AG09309 (cell line): Measurements from ENCODE around the gene SLC35F5.
"Not testable (repeated sequence)": the region's sequence is repeated elsewhere in the genome, so short reads cannot be mapped to it uniquely, and the experiment has no call there.

Experiments
- DNase-seq: peaks from one replicate; pipeline ENCODE4 v3.0.0-alpha.2; 2010; ENCODE audit warnings: low read depth
- H3K4me3 ChIP-seq: 2 replicates; pipeline ENCODE4 v1.5.1; 2011; ENCODE audit warnings: mild to moderate bottlenecking, low read depth, low read length, moderate library complexity; ENCODE audit not compliant: control insufficient read depth
- CTCF ChIP-seq: IDR thresholded peaks from 2 replicates; pipeline ENCODE4 v1.5.1; 2011; ENCODE audit warnings: mild to moderate bottlenecking, low read depth, low read length, inconsistent platforms; ENCODE audit not compliant: insufficient read depth, control insufficient read depth; ENCODE audit errors: missing control alignments

SLC35F5 gene

GRCh38 chr2:113698892-113699447 lies 57.5 kb downstream of the SLC35F5 start:
- H3K4me3 ChIP-seq: no peak overlapping the region
- TF ChIP-seq CTCF: no peak
- no peak for DNase-seq

- not testable (repeated sequence) for H3K4me3 ChIP-seq, DNase-seq
These were observed 58.2 kb downstream of the SLC35F5 start for GRCh38 chr2:113698251-113698650.

DNA sequence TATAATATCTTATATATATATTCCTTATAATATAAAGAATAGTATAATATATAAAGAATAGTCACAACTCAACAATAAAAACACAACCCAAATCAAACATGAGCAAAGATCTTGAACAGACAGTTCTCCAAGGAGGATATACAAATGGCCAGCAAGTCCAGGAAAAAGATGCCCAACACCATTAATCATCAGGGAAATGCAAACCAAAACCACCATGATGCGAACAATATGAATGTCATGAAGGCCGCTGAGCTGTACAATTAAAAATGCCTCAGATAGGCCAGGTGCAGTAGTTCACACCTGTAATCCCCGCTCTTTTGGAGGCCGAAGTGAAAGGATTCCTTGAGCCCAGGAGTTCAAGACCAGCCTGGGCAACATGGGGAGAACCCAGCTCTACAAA lies 58.9 kb downstream of the SLC35F5 start:
- no peak for TF ChIP-seq CTCF
- DNase-seq: no peak

GRCh38 chr2:113694438-113694837 lies 62.0 kb downstream of the SLC35F5 start:
- no peak for TF ChIP-seq CTCF
- DNase-seq: no peak
- H3K4me3 ChIP-seq: no peak overlapping the region

More for the DNA sequence above, 58.9 kb downstream of the SLC35F5 start:
- H3K4me3 ChIP-seq: no peak overlapping the region

DNA sequence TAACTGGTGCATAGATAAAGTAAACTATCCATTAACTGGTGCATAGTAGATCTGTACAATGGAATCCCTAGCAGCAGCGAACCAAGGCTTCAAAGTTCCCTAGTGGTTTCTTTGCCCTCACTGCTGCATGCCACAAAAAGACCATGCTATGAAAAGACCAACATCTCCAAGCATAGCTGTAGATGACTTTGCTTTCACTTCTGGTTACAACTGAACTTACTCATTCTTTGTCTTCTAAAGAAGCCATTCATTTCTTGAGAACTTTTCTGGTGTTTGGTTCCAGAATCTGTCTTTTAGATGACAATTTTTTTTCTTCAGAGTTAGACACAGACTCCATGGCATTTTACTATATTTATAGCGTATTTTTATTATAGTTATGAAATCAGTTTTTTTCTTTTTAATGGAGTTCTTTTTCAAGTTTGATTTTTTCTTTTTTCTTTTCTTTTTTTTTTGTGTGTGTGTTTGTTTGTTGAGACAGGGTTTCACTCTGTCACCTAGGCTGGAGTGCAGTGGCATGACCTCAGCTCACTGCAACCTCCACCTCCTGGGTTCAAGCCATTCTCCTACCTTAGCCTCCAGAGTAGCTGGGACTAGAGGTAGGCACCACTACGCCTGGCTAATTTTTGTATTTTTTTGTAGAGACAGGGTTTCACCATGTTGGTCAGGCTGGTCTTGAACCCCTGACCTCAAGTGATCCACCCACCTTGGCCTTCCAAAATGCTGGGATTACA lies 63.6 kb downstream of the SLC35F5 start:
- DNase-seq: no peak
- no peak for TF ChIP-seq CTCF
- H3K4me3 ChIP-seq: no peak overlapping the region

- not testable (repeated sequence) for DNase-seq, H3K4me3 ChIP-seq
These were observed 65.6 kb downstream of the SLC35F5 start for GRCh38 chr2:113690871-113691270.

DNA sequence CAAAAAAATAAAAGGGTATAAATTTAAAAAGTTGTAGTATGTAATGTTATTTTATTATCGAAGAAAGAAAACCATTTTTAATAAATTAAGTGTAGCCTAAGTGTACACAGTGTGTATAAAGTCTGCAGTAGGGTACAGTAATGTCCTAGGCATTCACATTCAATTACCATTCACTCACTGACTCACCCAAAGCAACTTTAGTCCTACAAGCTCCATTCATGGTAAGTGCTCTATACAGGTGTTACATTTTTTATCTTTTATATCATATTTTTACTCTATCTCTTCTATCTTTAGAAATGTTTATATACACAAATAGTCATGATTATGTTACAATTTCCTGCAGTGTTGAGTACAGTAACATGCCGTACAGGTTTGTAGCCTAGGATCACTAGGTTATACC lies 69.9 kb downstream of the SLC35F5 start:
- TF ChIP-seq CTCF: no peak
- DNase-seq: no peak
- no peak overlapping the region for H3K4me3 ChIP-seq

DNA sequence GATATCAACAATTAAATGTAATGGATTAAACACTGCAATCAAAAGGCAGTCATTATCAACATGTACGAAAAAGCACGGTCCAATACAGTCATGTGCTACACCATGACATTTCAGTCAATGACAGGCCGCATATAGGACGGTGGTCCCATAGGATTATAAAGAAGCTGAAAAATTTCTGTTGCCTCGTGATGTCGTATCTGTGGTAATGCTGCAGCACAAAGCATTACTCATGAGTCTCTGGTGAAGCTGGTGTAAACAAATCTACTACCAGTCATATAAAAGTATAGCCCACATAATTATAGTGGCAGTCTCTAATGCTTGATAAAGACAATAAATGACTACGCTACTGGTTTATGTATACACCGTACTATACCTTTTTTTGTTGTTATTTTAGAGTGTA lies 71.0 kb downstream of the SLC35F5 start:
- DNase-seq: no peak
- TF ChIP-seq CTCF: no peak
- H3K4me3 ChIP-seq: no peak overlapping the region
